HG03159 (cell line): ENCODE data around the gene RNASEL.

Experiments
- ATAC-seq: cut with Tn5 transposase; IDR thresholded peaks from one replicate; pipeline ENCODE4 v1.9.1; 2021; ENCODE audit warnings: mild to moderate bottlenecking, moderate library complexity; ENCODE audit not compliant: unreplicated experiment

Gene RNASEL

GRCh38 chr1:182621906-182622305, 32.9 kb upstream of the RNASEL start:
- no peak for ATAC-seq

DNA sequence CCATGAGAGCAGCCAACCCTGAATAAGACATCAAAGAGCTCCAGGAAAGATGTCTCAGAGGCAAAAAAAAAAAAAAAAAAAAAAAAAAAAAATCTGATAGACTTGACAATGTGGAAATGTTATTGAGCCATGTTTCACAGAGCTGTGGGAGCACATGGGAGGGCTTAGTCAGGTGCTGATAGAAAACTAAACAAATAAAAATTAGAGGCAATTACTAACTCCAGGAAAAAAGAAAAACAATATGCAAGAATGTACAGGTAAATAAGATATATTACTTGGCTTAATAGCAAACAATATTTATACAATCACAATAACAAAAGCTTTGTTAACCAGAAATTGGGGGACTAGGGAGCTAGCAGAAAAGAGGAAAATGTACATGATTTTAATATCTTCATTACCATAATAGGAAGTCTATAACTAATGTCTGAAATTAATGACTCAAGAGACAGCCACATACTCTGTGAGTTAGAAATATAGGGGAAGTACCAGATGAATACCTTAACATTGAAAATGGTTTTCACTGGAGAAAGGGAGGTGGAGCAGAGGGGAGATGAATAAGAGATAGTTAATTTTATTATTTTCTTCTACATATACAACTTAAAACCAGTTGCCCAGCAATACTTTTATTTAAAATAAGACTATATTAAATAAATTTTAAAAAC, 32.0 kb upstream of the RNASEL start:
- no peak for ATAC-seq

DNA sequence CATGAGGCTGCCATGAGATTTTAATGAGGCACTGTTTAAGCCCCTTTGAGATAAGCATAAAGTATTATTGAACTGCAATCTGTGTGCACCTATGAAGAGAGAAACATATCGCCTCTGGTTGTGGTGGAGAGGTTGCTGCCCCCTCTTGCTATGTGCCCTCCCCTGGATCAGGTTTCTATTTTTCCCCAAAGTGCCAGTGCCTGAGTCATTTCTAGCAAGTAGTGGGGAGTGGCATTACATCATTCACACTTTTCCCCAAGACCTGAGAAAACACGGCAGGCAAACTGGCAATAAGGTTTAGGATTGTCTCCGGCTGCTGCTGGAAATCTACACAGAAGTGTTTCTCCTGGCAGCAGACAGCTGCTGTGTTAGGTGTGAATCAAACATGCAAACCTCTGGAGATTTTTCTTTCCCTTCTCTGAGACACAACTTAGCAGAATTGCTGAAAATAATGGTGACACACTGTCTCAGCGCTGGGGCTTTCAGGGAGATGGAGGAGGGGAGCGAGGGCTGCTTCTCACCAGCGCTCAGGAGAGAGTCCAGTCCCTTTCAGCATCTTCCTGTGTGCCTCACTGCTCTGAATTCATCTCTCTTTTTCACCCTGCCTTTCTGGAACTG, 28.8 kb upstream of the RNASEL start:
- ATAC-seq, result no peak

- ATAC-seq, result no peak
Measured at GRCh38 chr1:182617014-182617429, 28.0 kb upstream of the RNASEL start.

- ATAC-seq, result peak; percentile 64
Measured at GRCh38 chr1:182616130-182617013, 27.3 kb upstream of the RNASEL start.

- peak; percentile 6 for ATAC-seq
Measured at GRCh38 chr1:182615468-182616129, 26.5 kb upstream of the RNASEL start.

GRCh38 chr1:182614796-182615454, 25.9 kb upstream of the RNASEL start:
- peak; percentile 43 for ATAC-seq

GRCh38 chr1:182611787-182612186, 22.7 kb upstream of the RNASEL start:
- ATAC-seq, result no peak

GRCh38 chr1:182611326-182611725, 22.3 kb upstream of the RNASEL start:
- ATAC-seq, result no peak

GRCh38 chr1:182610606-182611194, 21.6 kb upstream of the RNASEL start:
- no peak for ATAC-seq

- ATAC-seq, result no peak
Measured at GRCh38 chr1:182608845-182609610, 20.0 kb upstream of the RNASEL start.

DNA sequence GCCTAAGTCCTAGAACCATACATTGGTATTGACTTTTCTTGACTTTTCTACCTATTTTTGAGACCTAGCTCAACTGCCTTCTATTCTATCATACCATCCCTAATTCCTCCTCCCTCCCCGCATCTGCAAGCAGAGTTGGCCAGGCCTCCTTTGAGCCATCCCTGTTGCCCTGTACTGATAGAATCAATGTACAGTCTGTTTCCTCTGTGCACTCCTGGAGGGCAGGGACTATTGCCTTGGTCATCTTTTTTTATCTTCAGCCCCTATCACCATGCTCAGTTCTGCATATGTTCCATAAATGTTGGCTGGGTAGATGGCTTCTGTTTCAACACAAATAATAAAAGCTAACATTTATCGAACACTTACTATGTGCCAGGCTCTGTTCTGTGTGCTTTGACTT, 19.2 kb upstream of the RNASEL start:
- no peak for ATAC-seq

DNA sequence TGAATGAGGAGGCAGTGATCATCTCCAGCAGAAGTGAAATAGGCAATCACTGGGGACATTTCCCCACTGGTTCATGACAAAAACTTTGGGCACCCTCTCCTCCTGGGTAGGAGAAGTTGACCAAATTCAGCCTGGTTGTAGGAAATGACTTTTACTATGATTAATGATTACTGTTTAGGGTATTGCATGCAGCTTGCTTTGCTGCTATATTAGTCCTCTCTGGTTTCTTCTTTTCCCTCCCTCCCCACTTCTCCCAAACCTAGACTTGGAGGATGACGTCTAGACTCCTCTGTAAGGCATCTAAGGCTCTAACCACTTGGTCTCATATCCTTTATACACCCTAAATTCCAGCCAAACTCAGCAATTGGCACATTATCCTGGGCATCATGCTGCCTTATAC, 18.5 kb upstream of the RNASEL start:
- no peak for ATAC-seq

- peak; percentile 89 for ATAC-seq
Measured at GRCh38 chr1:182604175-182605164, 15.4 kb upstream of the RNASEL start, which contains the start of gene RGS16. RGS16 (minus strand) TSS chr1:182604389; CDS start chr1:182604259, 130 bp downstream.

DNA sequence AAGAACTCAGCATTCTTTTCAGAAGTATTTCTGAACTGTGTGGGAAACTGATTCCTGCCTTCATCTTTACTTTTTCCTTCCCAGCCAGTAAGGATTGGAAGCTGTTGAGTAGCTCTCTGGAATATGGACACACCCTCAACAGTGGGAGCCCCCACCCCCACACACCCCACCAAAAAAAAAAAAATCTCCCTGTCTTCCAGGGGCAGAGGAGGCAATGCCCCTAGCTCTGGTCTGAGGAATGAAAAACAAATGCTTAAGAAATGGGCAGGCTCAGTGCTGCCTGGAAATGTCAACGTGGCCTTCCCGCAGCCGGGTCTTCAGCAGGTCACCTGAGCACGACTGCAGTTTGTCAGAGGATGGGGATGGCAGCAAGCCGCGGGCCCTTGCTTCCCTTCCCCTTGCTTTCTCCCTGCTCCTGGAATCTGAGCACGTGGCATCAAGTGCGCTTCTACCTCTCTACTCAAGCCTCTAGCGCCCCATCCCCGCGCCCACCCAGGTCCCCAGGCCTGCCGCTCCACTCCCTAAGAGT, 14.7 kb upstream of the RNASEL start:
- peak; percentile 5 for ATAC-seq

- no peak for ATAC-seq
Measured at GRCh38 chr1:182602935-182603645, 14.0 kb upstream of the RNASEL start.

DNA sequence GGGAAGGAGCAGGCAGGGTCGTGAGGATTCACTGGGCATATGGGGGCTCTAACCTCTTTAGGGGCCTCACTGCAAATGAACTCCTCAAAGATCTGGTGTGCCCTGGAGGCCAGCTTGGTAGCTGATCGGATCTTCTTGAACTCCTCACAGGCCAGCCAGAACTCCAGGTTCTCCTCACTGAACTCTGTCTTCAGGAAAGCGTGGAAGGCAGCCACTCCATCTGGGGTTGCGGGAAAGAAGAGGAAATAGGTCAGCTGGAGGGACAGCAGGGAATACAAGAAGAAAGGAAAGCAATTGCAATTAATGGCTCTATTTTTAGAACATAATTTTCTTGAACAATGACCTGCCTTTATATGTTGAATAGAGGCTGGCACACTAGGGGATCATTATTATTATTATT, 12.9 kb upstream of the RNASEL start:
- ATAC-seq, result no peak
